Measurements from ENCODE around the gene ACHE.

Gene ACHE

GRCh38 chr7:100896732-100897608 lies 1.3 kb upstream of the ACHE start:
- DNase-seq (ENCODE audit: low read depth in 2 of 2), result no peak

DNA sequence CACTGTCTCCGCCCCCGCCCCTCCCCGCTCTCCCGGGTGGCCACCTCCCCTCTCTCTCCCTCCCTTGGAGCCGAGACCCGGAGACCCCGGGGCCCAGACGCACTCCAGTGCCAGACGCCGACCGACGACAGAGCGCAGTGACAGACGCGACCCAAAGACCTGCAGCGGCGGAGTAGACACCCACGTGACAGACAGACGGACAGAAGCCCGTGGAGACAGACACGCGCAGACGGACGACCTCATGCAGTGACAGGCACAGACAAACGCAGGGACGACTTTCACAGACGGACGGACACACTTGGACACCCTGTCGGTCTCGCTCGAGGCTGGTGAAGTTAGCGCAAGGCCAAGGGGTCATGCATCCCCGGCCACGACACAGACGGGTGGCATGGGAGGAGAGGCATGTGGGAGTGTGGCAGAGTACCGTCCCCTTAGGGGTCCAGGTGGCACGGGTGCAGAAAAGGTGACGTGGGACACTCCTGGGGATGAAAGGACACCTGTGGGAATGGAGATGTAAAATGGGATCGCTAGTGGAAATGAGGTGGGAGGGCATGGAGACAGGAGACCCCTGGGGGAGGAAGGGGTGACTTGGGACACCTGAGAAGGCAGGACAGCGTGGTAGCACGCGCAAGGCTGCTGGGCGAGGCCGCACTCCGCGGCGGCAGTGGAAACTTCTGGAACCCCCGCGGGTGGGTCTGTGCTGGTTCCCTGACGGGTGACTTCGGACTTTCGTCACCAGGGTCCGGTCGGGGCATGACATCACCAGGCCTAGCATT lies 456 bp upstream of the ACHE start:
- no peak for DNase-seq (ENCODE audit: low read depth in 2 of 2)

DNA sequence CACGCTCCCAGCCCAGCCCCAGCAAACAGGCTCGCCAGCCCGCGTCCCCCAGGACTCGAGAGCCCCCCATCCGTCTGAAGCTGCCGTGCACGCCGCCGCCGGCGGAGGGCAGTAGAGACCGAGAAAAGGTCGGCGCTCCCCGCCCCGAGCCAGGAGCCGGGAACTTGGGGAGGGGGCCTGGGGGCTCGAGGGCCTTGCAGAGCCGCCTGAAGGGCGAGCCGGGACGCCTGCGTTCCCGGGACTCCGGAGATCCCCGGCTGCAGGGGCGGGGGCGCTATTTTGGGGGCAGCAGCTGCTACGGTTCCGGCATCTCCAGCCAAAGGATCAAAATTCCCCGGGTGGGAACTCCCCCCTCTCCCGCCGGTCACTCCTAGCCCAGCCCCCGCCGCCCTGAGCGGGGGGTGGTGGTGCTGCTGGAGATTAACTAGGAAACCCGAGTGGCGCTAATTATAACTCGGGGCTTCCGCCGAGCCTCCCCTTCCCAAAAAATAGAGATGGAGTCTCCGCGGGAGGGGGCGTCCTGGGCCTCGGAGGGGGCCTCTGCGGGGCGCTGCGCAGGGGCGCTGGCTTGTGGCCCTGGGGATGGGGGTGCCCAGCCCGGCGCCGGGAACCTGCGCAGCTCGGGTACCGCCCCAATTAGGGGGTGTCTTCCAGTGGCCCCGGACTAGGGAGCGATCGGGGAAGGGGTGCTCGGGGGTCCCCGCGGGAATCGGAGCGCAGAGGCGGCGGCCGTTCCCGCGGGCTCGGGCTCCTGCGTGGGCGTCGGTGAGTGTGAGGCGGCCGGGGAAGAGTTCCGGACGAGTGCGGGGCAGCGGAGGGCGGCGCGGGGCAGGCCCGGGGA lies 608 bp downstream of the ACHE start:
- no peak for DNase-seq (ENCODE audit: low read depth in 2 of 2)

- no peak for DNase-seq (ENCODE audit: low read depth in 2 of 2)
Observed at GRCh38 chr7:100893910-100894721, 1.6 kb downstream of the ACHE start.

GRCh38 chr7:100893318-100893895 lies 2.3 kb downstream of the ACHE start:
- DNase-seq (ENCODE audit: low read depth in 2 of 2), result no peak

DNA sequence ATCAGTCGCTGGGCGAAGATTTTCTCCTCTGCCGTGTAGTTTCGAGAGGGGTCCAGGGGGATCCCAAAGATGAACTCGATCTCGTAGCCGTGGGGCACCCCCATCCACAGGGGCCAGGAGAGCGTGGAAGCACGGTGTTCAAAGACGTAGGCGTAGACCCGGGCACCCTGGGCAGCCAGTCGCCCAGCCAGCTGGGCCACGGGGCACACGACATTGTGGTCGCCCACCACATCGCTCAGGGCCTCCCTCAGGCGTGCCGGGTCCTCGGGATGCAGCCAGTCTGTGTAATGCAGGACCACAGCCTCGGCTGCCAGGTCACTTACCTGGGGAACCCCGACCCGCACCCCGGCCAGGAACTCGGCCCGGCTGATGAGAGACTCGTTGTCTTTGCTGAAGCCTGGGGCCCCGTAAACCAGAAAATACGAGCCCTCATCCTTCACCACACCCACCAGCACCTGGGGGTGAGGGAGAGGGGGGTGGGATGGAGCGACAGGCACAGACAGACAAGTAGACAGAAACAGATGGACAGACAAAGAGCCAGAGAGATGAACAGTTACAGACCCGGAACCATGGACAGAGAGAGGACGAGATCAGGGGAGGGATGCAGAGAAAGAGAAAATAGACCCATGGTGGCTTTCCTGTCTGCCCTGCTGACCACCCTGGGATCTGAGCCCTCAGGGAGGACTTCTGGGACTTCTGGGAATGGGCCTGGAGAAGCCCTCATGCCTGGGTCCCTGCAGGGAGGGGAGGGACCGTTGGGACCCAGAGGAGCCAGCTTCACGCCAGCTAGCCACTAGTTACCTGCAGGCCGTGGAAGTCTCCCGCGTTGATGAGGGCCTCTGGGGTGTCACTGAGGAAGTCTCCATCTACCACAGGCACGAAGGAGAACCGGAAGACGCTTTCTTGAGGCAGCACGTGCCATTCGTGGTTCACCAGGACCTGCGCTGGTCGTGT lies 3.0 kb downstream of the ACHE start:
- no peak for DNase-seq (ENCODE audit: low read depth in 2 of 2)

DNA sequence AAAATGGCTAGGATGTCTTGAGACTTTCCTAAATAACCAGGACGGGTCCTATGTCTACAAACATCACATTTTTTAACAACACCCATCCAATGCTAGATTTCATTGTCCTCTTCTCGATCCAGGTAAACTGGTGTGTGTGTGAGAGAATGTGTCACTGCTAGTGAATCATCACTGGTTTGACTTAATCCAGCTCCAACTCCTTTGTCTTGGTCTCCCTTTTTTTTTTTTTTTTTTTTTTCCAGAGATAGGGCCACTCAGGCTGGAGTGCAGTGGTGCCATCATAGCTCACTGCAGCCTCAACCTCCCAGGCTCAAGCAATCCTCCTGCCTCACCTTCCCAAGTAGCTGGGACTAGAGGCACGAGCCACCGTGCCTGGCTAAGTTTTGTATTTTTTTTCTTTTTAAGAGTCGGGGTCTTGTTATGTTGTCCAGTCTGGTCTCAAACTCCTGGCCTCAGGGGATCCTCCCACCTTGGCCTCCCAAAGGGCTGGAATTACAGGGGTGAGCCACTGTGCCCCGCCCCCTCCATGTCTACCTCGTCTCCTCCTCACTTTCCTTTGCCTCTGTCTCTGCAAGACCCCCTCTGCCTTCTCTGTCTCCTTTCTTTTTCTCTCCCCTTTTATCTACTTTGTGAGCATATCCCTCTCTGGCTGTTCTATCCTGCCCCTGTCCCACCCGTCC lies 4.0 kb downstream of the ACHE start:
- no peak for DNase-seq (ENCODE audit: low read depth in 2 of 2)

DNA sequence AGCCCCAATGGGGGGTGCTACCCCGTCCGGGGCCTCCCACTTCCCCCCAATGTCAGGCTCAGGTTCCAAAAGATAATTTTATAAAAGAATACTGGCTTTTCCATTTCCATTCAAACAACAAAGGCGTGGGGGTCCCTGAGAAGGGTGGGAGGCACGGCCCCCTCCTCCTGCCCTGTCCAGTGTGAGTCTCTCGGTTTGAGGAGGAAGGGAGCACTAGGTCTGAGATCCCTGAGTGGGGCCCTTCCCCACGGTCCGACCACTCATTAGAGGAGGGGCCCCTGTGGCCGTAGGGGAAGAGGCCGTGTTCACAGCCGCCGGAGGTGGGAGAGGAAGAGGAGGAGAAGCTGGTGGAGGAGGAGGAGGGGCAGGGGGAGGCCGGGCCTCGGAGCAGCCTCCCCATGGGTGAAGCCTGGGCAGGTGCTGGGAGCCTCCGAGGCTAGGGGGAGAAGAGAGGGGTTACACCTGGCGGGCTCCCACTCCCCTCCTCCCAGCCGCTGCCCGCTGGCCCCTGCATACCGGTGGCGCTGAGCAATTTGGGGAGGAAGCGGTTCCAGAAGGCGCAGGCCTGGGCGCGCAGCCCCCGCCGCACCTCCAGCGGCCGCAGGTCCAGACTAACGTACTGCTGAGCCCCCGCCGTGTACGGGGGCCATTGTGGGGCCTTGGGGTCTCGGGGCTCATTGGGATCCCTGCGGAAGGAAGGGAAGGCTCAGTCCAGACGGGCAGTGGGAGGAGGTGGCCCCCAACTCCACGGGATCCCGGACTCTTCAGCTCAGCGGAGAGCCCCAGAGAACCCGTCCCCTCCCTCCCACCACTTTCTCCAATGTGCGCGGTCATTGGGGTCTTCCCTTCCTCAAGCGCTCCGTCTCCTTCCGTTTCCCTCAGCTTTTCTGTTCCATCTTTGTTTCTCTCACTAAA lies 4.8 kb downstream of the ACHE start:
- DNase-seq (ENCODE audit: low read depth in 2 of 2), result no peak

DNA sequence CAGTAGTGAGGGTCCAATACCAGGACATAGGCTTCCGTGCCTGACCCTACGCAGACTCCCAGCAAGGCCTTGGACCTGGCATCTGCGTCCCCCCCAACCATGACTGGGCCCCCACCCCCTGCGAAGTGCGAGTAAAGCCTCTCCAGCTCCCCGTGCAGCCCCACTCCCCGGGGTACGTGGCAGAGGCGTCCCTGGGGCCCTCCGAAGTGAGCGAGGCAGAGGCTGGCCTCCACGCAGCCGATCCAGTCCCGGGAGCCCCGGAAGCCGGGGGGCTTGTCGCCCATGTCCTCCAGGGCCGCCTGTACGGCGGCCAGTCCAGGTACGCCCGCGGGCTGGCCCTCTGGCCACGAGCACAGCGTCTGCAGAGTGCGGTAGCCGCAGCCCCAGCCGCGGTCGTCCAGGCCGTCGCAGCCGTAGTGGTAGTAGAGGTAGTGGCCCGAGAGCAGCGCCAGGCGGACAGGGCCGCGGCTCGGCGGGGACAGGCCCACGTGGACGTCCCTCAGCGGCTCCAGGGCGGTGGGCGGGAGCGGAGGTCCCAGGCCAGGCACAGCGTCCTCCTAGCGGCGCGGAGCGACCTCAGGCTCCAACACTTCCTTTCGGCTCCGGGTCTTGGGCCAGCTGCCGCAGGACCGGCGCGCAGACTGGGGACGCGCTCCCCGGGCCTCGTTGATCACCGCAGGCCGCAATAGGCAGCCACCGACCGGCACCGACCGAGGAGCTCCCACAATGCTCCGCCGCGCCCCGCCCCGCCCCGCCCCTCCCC lies 6.5 kb downstream of the ACHE start, which contains the start of gene UFSP1:
Gene UFSP1 (minus strand): TSS at position 728 of the 763 bp plus-strand sequence. CDS start 444 bp downstream, at position 284.
- no peak for DNase-seq (ENCODE audit: low read depth in 2 of 2)

GRCh38 chr7:100888291-100888987 lies 7.2 kb downstream of the ACHE start:
- DNase-seq (ENCODE audit: low read depth in 2 of 2), result no peak

DNA sequence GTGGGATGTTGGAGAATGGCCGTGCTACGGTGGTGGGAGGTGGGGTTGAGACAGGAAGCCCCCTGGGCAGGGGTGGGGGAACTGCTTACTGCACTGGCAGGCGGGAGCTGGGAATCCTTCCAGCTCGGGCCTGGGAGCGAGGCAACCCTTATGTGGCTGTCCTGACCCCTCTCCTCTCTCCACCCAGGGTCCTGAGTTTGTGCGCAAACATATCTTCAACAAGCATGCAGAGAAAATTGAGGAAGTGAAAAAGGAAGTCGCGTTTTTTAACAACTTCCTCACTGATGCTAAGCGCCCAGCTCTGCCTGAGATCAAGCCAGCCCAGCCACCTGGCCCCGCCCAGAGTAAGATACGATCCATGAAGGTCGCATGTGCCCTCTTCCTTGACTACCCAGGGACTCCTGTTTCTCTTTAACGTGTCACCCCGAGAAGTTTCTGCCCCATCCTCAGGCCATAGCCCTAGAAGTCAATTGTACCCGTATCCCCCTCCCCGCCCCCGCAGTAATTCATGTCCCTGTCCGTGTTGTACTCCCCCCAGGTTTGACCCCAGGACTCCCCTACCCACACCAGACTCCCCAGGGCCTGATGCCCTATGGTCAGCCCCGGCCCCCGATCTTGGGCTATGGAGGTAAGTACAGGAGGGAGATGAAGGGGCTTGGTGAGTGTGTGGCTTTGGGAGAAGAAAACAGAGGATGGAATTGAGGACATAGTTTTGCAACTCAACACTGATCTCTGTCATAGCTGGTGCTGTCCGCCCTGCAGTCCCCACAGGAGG lies 8.0 kb downstream of the ACHE start:
- DNase-seq (ENCODE audit: low read depth in 2 of 2), result no peak

DNA sequence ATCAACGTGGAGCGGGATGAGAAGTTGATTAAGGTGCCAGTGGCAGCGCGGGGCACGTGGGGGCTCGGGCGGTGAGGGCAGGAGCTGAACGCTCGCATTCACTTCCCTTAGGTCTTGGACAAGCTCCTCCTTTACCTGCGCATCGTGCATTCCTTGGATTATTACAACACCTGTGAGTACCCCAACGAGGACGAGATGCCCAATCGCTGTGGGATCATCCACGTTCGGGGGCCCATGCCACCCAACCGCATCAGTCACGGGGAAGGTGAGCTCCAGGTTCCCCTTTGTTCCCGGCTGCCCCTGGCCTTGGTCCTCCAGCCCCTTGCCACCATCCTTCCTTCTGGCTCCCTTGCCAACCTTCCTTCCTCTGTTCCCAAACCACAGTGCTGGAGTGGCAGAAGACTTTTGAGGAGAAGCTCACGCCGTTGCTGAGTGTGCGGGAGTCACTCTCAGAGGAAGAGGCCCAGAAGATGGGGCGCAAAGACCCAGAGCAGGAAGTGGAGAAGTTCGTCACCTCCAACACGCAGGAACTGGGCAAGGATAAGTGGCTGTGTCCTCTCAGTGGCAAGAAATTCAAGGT lies 8.7 kb downstream of the ACHE start:
- no peak for DNase-seq (ENCODE audit: low read depth in 2 of 2)

DNA sequence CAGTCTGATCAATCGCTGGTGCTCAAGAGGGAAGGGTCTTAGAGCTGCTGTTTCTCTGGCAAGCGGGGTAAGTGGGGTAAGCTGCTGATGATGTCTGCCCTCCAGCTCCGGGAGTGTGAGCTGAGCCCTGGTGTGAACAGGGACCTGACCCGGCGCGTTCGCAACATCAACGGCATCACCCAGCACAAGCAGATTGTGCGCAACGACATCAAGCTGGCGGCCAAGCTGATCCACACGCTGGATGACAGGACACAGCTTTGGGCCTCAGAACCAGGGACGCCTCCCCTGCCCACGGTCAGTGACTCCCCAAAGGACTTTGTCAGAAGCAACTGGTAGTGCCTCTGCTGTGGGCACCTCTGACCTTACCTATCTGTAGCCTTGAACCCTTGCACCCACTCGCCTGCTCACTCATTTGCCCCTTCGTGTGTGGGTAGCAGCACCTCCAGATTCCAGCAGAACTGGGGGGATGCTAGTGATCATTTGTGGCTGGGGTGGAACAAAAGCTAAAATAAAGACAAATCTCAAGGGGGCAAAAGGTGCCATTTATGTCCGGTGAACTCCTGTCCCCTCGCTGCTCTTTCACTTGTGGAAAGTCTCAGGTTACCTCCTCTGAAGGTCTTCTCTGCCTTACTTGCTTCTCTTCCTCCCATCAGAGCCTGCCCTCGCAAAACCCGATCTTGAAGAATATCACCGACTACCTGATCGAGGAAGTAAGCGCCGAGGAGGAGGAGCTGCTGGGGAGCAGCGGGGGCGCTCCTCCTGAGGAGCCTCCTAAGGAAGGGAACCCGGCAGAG lies 9.3 kb downstream of the ACHE start:
- no peak for DNase-seq (ENCODE audit: low read depth in 2 of 2)

DNA sequence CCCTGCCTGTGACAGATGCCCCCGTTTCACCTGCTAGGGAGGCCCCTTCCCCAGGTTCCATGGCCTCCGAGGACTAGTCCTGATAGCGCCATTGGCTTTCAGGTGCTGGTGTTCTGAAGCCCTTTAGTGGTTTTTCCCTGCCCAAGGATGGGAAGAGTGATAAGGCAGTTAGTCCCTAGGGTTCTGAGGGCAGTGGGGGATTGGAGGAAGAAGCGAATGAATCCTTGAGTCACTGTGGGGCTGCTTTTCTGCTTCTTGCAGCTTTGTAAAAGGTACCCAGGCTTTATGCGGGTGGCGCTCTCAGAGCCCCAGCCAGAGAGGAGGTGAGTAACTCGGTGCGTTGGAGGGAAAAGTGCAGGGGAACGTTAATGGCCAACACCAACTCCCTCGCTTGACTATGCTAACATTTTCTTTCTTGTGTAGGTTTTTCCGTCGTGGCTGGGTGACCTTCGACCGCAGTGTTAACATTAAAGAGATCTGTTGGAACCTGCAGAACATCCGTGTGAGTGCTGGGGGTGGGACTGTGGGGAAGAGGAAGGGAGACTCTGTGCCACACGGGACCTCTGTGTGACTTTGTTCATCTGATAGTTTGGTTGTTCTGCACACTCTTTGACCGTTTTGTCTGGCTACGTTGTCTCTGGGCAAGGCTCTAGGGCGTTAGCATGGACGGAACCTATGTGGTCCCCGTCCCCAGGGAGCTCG lies 10.1 kb downstream of the ACHE start:
- DNase-seq (ENCODE audit: low read depth in 2 of 2), result no peak

All from activated CD8-positive, alpha-beta memory T cell treated with anti-CD3 and anti-CD28 coated beads for 4 hours (primary cell).